Choroid plexus epithelial cell (primary cell): ENCODE data around the gene KCNQ1.

Experiments used
- DNase-seq: peaks from one replicate; pipeline ENCODE4 v3.0.0-alpha.2; 2010; ENCODE audit warnings: low read depth
- H3K4me3 ChIP-seq: 2 replicates; pipeline ENCODE4 v1.5.1; 2011; ENCODE audit warnings: low read depth, mild to moderate bottlenecking, control low read depth, low read length, moderate library complexity
- CTCF ChIP-seq: conservative IDR thresholded peaks from 2 replicates; pipeline ENCODE4 v1.5.1; 2011; ENCODE audit warnings: low read depth, mild to moderate bottlenecking, control low read depth, inconsistent platforms, low read length, moderate library complexity

KCNQ1 gene

GRCh38 chr11:2795491-2795991, 350.7 kb downstream of the KCNQ1 start:
- no peak for TF ChIP-seq CTCF
- DNase-seq: no peak
- no peak overlapping the region for H3K4me3 ChIP-seq

- no peak for TF ChIP-seq CTCF
- no peak overlapping the region for H3K4me3 ChIP-seq
- no peak for DNase-seq
Observed at GRCh38 chr11:2796091-2796490, 351.3 kb downstream of the KCNQ1 start.

GRCh38 chr11:2796508-2797113, 351.8 kb downstream of the KCNQ1 start:
- no peak for TF ChIP-seq CTCF
- H3K4me3 ChIP-seq: no peak overlapping the region
- DNase-seq: no peak

- H3K4me3 ChIP-seq: no peak overlapping the region
- no peak for TF ChIP-seq CTCF
- no peak for DNase-seq
Observed at GRCh38 chr11:2797121-2797711, 352.4 kb downstream of the KCNQ1 start.

DNA sequence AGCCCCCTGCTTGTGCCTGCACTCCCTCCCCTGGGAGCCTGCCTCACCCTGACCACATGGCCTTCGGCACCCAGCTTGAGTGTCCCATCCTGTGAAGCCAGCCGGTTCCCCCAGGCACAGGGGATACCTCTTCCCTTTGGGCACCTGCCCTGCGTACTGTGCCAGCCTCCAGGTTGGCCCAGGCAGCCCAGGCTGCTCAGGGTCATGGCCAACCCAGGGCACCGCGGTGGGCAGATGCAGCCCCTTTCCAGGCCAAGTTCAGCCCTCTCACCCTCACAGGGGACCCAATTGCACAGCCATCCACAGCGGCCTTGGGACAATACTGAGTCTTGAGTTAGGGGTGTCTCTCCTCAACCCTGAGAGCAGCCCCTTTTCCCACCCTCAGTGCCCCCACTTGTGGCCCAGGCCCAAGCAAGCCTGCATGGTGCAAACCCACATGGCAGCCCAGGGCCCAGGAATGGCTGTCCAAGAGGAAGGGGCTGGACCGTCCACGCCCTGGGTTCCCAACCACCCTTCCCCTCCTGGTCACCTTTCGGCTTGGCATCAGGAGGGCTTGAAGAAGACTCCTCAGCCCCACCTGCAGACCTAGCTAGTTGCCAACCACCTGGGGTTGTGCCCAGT, 353.0 kb downstream of the KCNQ1 start:
- TF ChIP-seq CTCF: no peak
- no peak overlapping the region for H3K4me3 ChIP-seq
- no peak for DNase-seq

- no peak overlapping the region for H3K4me3 ChIP-seq
- DNase-seq: no peak
- TF ChIP-seq CTCF: no peak
Observed at GRCh38 chr11:2798951-2799761, 354.3 kb downstream of the KCNQ1 start.
